K562 (cell line): Measurements from ENCODE around the gene GLIPR2. TPM values are rescaled to one million over a fixed set of nuclear protein-coding genes. Genes with fewer than 3 reads are reported as not detected.
A peak's percentile ranks its signal among the peaks of the same experiment; 100 is the strongest.

Experiments used
- ATAC-seq: fragments of 200-7000 bp; cut with Tn5 transposase; 3 replicates; pipeline ENCODE4 v1.9.1; 2020; ENCODE audit warnings: moderate library complexity
- BruUV-seq: library from RNA; stranded (reverse); fragments of 400-500 nt; replicated peaks from 2 replicates; lab custom pipeline; 2021; lab: Mats Ljungman, UMichigan
- CTCF ChIA-PET: fragments of 300-600 bp; formaldehyde crosslinking; extraction: SDS; loops from one replicate; lab custom pipeline; 2021; ENCODE audit warnings: low intra/inter-chr PET ratio; lab: Yijun Ruan, JAX
- POLR2A ChIA-PET: fragments of 300-600, 350-650 bp; sonication (Branson Sonifier 250); formaldehyde crosslinking; extraction: SDS; loops from one replicate; lab custom pipeline; 2021; ENCODE audit warnings: antibody characterized with exemption, inconsistent platforms; lab: Yijun Ruan, JAX
- DNase-seq, 4 experiments: peaks; one replicate each; pipeline versions ENCODE4 v3.0.0 to v3.0.0-alpha.2; 2011 to 2018; ENCODE audit warnings: low spot score in 3 of 4, mixed read lengths in 3 of 4; ENCODE audit errors: extremely low read depth in 1 of 4
- FAIRE-seq: peaks from 2 replicates; lab custom pipeline; 2011; peaks lifted over from hg19 to GRCh38; lab: Jason Lieb, UNC
- H2AFZ ChIP-seq: 2 replicates; pipeline ENCODE4 v1.6.0; 2011; ENCODE audit warnings: low read depth, low read length, control low read depth, inconsistent platforms
- H3K27ac ChIP-seq: fragments of 200-600 bp; 3 replicates; pipeline ENCODE4 v1.8.0; 2011; ENCODE audit warnings: low read depth, mild to moderate bottlenecking, control low read depth, inconsistent platforms, low read length, moderate library complexity, mixed read lengths; ENCODE audit errors: extremely low read depth
- H3K27me3 ChIP-seq, 2 experiments: fragments of 300-600 bp in 1 of 2; 2 replicates in 1 of 2; 3 replicates in 1 of 2; pipeline versions ENCODE4 v1.6.0 to v1.8.0; 2011; ENCODE audit warnings: inconsistent platforms in 2 of 2, low read length in 2 of 2, mild to moderate bottlenecking in 1 of 2, mixed read lengths in 1 of 2, moderate library complexity in 1 of 2; ENCODE audit not compliant: control insufficient read depth in 2 of 2, insufficient read depth in 2 of 2
- H3K36me3 ChIP-seq: fragments of 300-600 bp; 3 replicates; pipeline ENCODE4 v1.8.0; 2011; ENCODE audit warnings: mild to moderate bottlenecking, low read length, inconsistent platforms; ENCODE audit not compliant: control insufficient read depth, insufficient read depth
- H3K4me1 ChIP-seq, 2 experiments: fragments of 200-600 bp in 1 of 2; replicated peaks in 1 of 2; 2 replicates in 1 of 2; 3 replicates in 1 of 2; pipeline versions ENCODE4 v1.5.1 to v1.8.0; 2011; ENCODE audit warnings: inconsistent platforms in 2 of 2, low read length in 2 of 2, mild to moderate bottlenecking in 1 of 2, mixed read lengths in 1 of 2, moderate library complexity in 1 of 2; ENCODE audit not compliant: control insufficient read depth in 2 of 2, insufficient read depth in 2 of 2
- H3K4me2 ChIP-seq: 2 replicates; pipeline ENCODE4 v1.6.1; 2011; ENCODE audit warnings: low read length, control low read depth, inconsistent platforms, mixed read lengths; ENCODE audit not compliant: insufficient read depth
- H3K4me3 ChIP-seq: fragments of 200-600 bp; sonication (generic), shearing (Covaris generic); 2 replicates; pipeline ENCODE4 v1.5.1; 2016; ENCODE audit warnings: control low read depth, inconsistent platforms
- H3K79me2 ChIP-seq: fragments of 200-600 bp; 3 replicates; pipeline ENCODE4 v1.8.0; 2011; ENCODE audit warnings: low read length, inconsistent platforms; ENCODE audit not compliant: control insufficient read depth, insufficient read depth
- H3K9ac ChIP-seq, 2 experiments: 2 replicates each; pipeline versions ENCODE4 v1.6.0 to v1.6.1; 2011; ENCODE audit warnings: low read depth in 2 of 2, low read length in 2 of 2, control low read depth in 1 of 2, inconsistent platforms in 1 of 2, mild to moderate bottlenecking in 1 of 2, mixed read lengths in 1 of 2; ENCODE audit not compliant: insufficient read depth in 1 of 2
- H3K9me1 ChIP-seq: one replicate; pipeline ENCODE4 v1.6.0; 2011; ENCODE audit warnings: inconsistent platforms, mild to moderate bottlenecking, low read length, moderate library complexity; ENCODE audit not compliant: control insufficient read depth, insufficient read depth
- H3K9me3 ChIP-seq: replicated peaks from 2 replicates; pipeline ENCODE4 v1.5.1; 2011; ENCODE audit warnings: low read depth, low read length, inconsistent platforms; ENCODE audit not compliant: control insufficient read depth, insufficient read depth
- H4K20me1 ChIP-seq: replicated peaks from 2 replicates; pipeline ENCODE4 v1.6.1; 2011; ENCODE audit warnings: low read length, inconsistent platforms, mixed read lengths; ENCODE audit not compliant: control insufficient read depth, insufficient read depth
- GTF3C2 ChIP-seq: IDR thresholded peaks from 3 replicates; pipeline ENCODE4 v1.6.1; 2011; ENCODE audit warnings: borderline replicate concordance, mild to moderate bottlenecking, moderate library complexity; ENCODE audit not compliant: insufficient read length; ENCODE audit errors: extremely low read depth
- KDM1A ChIP-seq, 2 experiments: fragments of 450-650 bp; IDR thresholded peaks; 2 replicates each; pipeline ENCODE4 v1.6.1; 2016; ENCODE audit warnings: mild to moderate bottlenecking in 2 of 2
- KLF6 ChIP-seq: fragments of 250-450 bp; sonication (Bioruptor Pico); IDR thresholded peaks from 2 replicates; pipeline ENCODE4 v1.4.0; 2020; ENCODE audit warnings: mild to moderate bottlenecking, moderate library complexity, borderline replicate concordance
- RCOR1 ChIP-seq, 2 experiments: IDR thresholded peaks; 2 replicates each; pipeline ENCODE4 v1.6.1; 2012; ENCODE audit warnings: low read depth in 2 of 2, low read length in 2 of 2, borderline replicate concordance in 1 of 2, improper control_type of control experiment in 1 of 2
- SETDB1 ChIP-seq: IDR thresholded peaks from one replicate; pipeline ENCODE4 v1.6.1; 2012; ENCODE audit warnings: low read length, control low read depth, inconsistent platforms
- ZFP1 ChIP-seq: fragments of 450-650 bp; formaldehyde crosslinking; IDR thresholded peaks from 2 replicates; pipeline ENCODE4 v1.4.0; 2020; ENCODE audit warnings: mild to moderate bottlenecking, mixed read lengths
- WGBS: fragments of 100-300 bp; shearing (Covaris generic); methylation state at CpG from one replicate; pipeline ENCODE4 v1.1.6; 2016; ENCODE audit warnings: low coverage, mixed read lengths; ENCODE audit not compliant: insufficient coverage; ENCODE audit errors: missing lambda C conversion rate; 5-methylcytosine and 5-hydroxymethylcytosine counted together
- in situ Hi-C: fragments of 300-500 bp; cut with MboI; formaldehyde crosslinking; loops from 4 replicates; pipeline ENCODE4 v1.15.0; 2018; ENCODE audit warnings: inconsistent platforms, mixed read lengths
- intact Hi-C: fragments of 100-400 bp; cut with micrococcal nuclease; formaldehyde crosslinking; loops from 2 replicates; pipeline ENCODE4 v1.14.2; 2022
- polyA plus RNA-seq, 8 experiments: library from polyadenylated mRNA; depleted of rRNA in 4 of 8; stranded (reverse) in 5 of 8; unstranded in 3 of 8; fragments of >200 nt; fragmentation: Nextera tagmentation in 2 of 8; fragmentation: Illumina TruSeq in 1 of 8; extraction: Ambion mirVana in 2 of 8; extraction: Trizol in 1 of 8; gene quantifications; 2 replicates each; pipeline versions ENCODE4 v1.2.1 to v1.2.3, GENCODE V29; 2011 to 2014; ENCODE audit warnings: inconsistent platforms in 1 of 8, missing spikeins in 1 of 8
- total RNA-seq, 7 experiments: library from RNA; depleted of rRNA in 6 of 7; stranded (reverse); fragments of >200 nt in 6 of 7; fragmentation: Illumina TruSeq in 2 of 7; extraction: Trizol in 2 of 7; gene quantifications; 2 replicates each; pipeline versions ENCODE4 v1.2.1 to v1.2.3, GENCODE V29; 2011 to 2021; ENCODE audit warnings: low replicate concordance in 1 of 7
- TF ChIP-seq, protein P1 (sequence below): fragments of 250-450 bp; sonication (Bioruptor Pico); IDR thresholded peaks from 2 replicates; pipeline ENCODE4 v1.9.0; 2021; ENCODE audit warnings: mild to moderate bottlenecking
- TF ChIP-seq, protein P2 (sequence below): sonication (generic); formaldehyde crosslinking; IDR thresholded peaks from 2 replicates; pipeline ENCODE4 v1.8.0; 2022; ENCODE audit warnings: mild to moderate bottlenecking, missing genetic modification reagents
- TF ChIP-seq, protein P3 (sequence below): fragments of 250-450 bp; sonication (Bioruptor Pico); IDR thresholded peaks from 2 replicates; pipeline ENCODE4 v1.8.0; 2022; ENCODE audit warnings: inconsistent platforms, mild to moderate bottlenecking, moderate library complexity, borderline replicate concordance

The GLIPR2 gene
- total and polyA plus RNA-seq, 9 of the 15 experiments (the other 6 are each of a cell fraction or from before 2014, with no cell fraction given) = 1.4 to 8.8 (median 2.9) TPM

- H3K9ac ChIP-seq = peak overlapping the region in 1 of 2 experiments; percentile 1; a peak in 2 of 4 replicates
- intact Hi-C loops (no loop called here), in situ Hi-C loops (no loop called here)
- peak overlapping the region; percentile 59; the same call in 2 of the 3 replicates for H3K27ac ChIP-seq
- H3K9me3 ChIP-seq = no peaks in the 10 kb centered on the region
- DNase-seq (no peak), FAIRE-seq (no peak), ATAC-seq (no peak)
- peaks cover 92% of the 10 kb centered on the region for H3K36me3 ChIP-seq
- 92% methylated on average over 3 of the region's 4 CpGs for WGBS
- no peak overlapping the region for H3K4me3 ChIP-seq
- peaks cover 6% of the 10 kb centered on the region; the same call in 1 of the 2 replicates for H4K20me1 ChIP-seq
- H2AFZ ChIP-seq = no peak overlapping the region
- H3K27me3 ChIP-seq = no peaks in the 10 kb centered on the region
- POLR2A ChIA-PET = interaction anchor here (0.8 to 1.7 kb wide), 6 partner anchors 9 to 16 kb away, joined by 3 to 5 read pairs (median 4); partner anchors contain the start of gene CLTA
- no peaks in the 10 kb centered on the region for H3K9me1 ChIP-seq
- CTCF ChIA-PET = no interaction called here
- BruUV-seq = no TSS peak
- H3K4me1 ChIP-seq = peaks cover 0 to 15% of the 10 kb centered on the region in 2 experiments; a peak in 3 of 5 replicates
- H3K79me2 ChIP-seq = peaks cover 28% of the 10 kb centered on the region
- no peak overlapping the region for H3K4me2 ChIP-seq
- TF ChIP-seq KDM1A (IDR thresholded peaks at IDR 0.05) = no peak
These were observed 70.5 kb downstream of the GLIPR2 start for GRCh38 chr9:36207016-36207415.

GRCh38 chr9:36207546-36208012 lies 71.0 kb downstream of the GLIPR2 start:
- Histone ChIP-seq H3K4me1 (peaks cover 0 to 15% of the 10 kb centered on the region in 2 experiments; a peak in 3 of 5 replicates), H3K4me3 (no peak overlapping the region), H4K20me1 (peaks cover 6% of the 10 kb centered on the region; the same call in 1 of the 2 replicates), H3K36me3 (peaks cover 92% of the 10 kb centered on the region), H3K9me3 (no peaks in the 10 kb centered on the region), H3K27me3 (no peaks in the 10 kb centered on the region), H2AFZ (no peak overlapping the region), H3K9ac (no peak overlapping the region), H3K4me2 (peak overlapping the region; percentile 44), H3K27ac (peak overlapping the region; percentile 59), H3K9me1 (no peaks in the 10 kb centered on the region), H3K79me2 (peaks cover 28% of the 10 kb centered on the region)
- intact Hi-C loops = no loop called here
- WGBS = 0% methylated on average over 1 of the region's 1 CpG
- peak; percentile 37; the same call in 2 of the 3 replicates for ATAC-seq
- DNase-seq = peak in 1 of 4 experiments; percentile 21
- in situ Hi-C loops = no loop called here
- ChIA-PET POLR2A (interaction anchor here (0.7 to 1.7 kb wide), 8 partner anchors 8 to 715 kb away, joined by 3 to 5 read pairs (median 4); partner anchors contain the start of gene CLTA), CTCF (no interaction called here)
- peak; percentile 68 for FAIRE-seq
- BruUV-seq = no TSS peak
- no peak for TF ChIP-seq RCOR1 (IDR thresholded peaks at IDR 0.05; ENCODE audit: borderline replicate concordance in 1 of 2, low read depth in 2 of 2, low read length in 2 of 2)
- TF ChIP-seq GTF3C2 = no peak
- TF ChIP-seq, protein P1, sequence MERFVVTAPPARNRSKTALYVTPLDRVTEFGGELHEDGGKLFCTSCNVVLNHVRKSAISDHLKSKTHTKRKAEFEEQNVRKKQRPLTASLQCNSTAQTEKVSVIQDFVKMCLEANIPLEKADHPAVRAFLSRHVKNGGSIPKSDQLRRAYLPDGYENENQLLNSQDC (CRISPR knock-in tag) = no peak
- TF ChIP-seq SETDB1 = no peak
- TF ChIP-seq, protein P2, sequence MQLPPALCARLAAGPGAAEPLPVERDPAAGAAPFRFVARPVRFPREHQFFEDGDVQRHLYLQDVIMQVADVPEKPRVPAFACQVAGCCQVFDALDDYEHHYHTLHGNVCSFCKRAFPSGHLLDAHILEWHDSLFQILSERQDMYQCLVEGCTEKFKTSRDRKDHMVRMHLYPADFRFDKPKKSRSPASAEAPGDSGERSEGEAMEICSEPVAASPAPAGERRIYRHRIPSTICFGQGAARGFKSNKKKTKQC (CRISPR knock-in tag) = no peak
- TF ChIP-seq ZFP1 (CRISPR knock-in tag) = no peak
- TF ChIP-seq KLF6 (CRISPR knock-in tag) = no peak
- TF ChIP-seq, protein P3, sequence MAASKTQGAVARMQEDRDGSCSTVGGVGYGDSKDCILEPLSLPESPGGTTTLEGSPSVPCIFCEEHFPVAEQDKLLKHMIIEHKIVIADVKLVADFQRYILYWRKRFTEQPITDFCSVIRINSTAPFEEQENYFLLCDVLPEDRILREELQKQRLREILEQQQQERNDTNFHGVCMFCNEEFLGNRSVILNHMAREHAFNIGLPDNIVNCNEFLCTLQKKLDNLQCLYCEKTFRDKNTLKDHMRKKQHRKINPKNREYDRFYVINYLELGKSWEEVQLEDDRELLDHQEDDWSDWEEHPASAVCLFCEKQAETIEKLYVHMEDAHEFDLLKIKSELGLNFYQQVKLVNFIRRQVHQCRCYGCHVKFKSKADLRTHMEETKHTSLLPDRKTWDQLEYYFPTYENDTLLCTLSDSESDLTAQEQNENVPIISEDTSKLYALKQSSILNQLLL (CRISPR knock-in tag) = no peak
